ENCODE measurements around the gene FRYL. TPM values are rescaled to one million over a fixed set of nuclear protein-coding genes. Genes with fewer than 3 reads are reported as not detected.
A peak's percentile ranks its signal among the peaks of the same experiment; 100 is the strongest.

Gene FRYL
- total RNA-seq, 2 experiments from 2014 or later = 85.4 to 88.5 TPM

DNA sequence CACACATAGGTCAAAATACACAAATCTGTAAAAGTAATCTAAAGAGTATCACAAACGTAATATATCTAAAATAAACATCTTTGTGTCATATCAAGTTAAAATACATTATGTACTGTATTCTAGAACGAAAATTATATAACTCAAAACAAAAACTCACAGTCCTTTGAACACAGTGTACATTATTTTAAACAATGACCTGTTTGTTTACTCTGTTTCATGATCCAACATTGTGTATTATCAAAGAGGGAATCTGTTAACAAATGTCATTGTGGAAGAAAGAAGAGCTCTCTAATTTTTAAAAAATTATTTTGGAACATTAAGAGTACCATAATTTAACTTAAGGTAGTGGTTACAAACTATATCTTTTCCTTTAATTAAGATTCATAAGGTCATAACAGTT lies 144.1 kb downstream of the FRYL start:
- H3K27ac ChIP-seq (ENCODE audit: low read depth, low read length, poor library complexity, severe bottlenecking) = no peak overlapping the region
- no peak for DNase-seq (ENCODE audit: low spot score)
- TF ChIP-seq EZH2phosphoT487 (IDR thresholded peaks at IDR 0.05; ENCODE audit: borderline replicate concordance, low read depth, low read length) = no peak
- TF ChIP-seq, protein P1, sequence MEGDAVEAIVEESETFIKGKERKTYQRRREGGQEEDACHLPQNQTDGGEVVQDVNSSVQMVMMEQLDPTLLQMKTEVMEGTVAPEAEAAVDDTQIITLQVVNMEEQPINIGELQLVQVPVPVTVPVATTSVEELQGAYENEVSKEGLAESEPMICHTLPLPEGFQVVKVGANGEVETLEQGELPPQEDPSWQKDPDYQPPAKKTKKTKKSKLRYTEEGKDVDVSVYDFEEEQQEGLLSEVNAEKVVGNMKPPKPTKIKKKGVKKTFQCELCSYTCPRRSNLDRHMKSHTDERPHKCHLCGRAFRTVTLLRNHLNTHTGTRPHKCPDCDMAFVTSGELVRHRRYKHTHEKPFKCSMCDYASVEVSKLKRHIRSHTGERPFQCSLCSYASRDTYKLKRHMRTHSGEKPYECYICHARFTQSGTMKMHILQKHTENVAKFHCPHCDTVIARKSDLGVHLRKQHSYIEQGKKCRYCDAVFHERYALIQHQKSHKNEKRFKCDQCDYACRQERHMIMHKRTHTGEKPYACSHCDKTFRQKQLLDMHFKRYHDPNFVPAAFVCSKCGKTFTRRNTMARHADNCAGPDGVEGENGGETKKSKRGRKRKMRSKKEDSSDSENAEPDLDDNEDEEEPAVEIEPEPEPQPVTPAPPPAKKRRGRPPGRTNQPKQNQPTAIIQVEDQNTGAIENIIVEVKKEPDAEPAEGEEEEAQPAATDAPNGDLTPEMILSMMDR (conservative IDR thresholded peaks at IDR 0.05; ENCODE audit: low read length) = no peak
- CTCF ChIA-PET (ENCODE audit: unreplicated experiment) = no interaction called here
- no peak overlapping the region for H3K4me3 ChIP-seq (ENCODE audit: low read depth, low read length, poor library complexity, severe bottlenecking)
- H3K4me1 ChIP-seq (ENCODE audit: insufficient read depth, low read length, poor library complexity, severe bottlenecking) = peaks cover 20% of the 10 kb centered on the region
- H3K9me3 ChIP-seq (ENCODE audit: low read length) = no peaks in the 10 kb centered on the region
- POLR2A ChIA-PET = interaction anchor here (0.6 to 0.9 kb wide), 3 partner anchors 17 to 32 kb away, joined by 3 to 4 read pairs (median 3); no protein-coding TSS in a partner anchor
- no peaks in the 10 kb centered on the region for H3K9me2 ChIP-seq (ENCODE audit: insufficient read depth, low read length)
- peak overlapping the region; percentile 25; the same call in 1 of the 2 replicates for H3K4me2 ChIP-seq (ENCODE audit: low read length)
- peaks cover 18% of the 10 kb centered on the region; the same call in 1 of the 2 replicates for H3K79me2 ChIP-seq (ENCODE audit: insufficient read depth, low read depth, low read length)
- intact Hi-C loops (cut with micrococcal nuclease; ENCODE audit: unreplicated experiment) = no loop called here
- H3K36me3 ChIP-seq (ENCODE audit: insufficient read depth, low read length) = no peaks in the 10 kb centered on the region
- H2AFZ ChIP-seq (ENCODE audit: low read length) = no peak overlapping the region
- BruUV-seq (replicated peaks) = no TSS peak
- H4K20me1 ChIP-seq (ENCODE audit: insufficient read depth, low read length) = no peaks in the 10 kb centered on the region; the same call in 1 of the 2 replicates

DNA sequence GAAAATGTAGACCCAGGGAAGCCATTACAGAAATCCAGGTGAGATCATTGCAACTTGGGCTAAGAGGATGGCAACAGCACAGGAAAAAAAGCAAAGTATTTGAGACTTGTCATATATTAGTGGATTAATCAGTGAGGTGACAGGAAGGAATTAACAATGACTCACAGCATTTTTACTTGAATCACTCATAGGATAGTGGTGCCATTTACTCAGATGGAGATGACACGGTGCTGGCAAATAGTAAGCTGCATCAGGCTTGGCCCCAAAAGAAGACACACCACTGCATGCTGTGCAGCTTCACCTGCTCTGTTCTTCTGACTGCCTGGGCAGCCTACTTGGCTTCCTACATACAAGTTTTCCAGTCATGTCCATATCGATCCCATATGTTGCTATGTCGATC lies 144.8 kb downstream of the FRYL start:
- CTCF ChIA-PET (ENCODE audit: unreplicated experiment) = no interaction called here
- POLR2A ChIA-PET = interaction anchor here (0.8 to 0.9 kb wide), 3 partner anchors 10 to 22 kb away, joined by 3 to 5 read pairs (median 4); no protein-coding TSS in a partner anchor

More for the DNA sequence above, 144.8 kb downstream of the FRYL start:
- H2AFZ ChIP-seq (ENCODE audit: low read length) = no peak overlapping the region
- no peaks in the 10 kb centered on the region for H3K9me3 ChIP-seq (ENCODE audit: low read length)
- intact Hi-C loops (cut with micrococcal nuclease; ENCODE audit: unreplicated experiment) = no loop called here
- no peak for TF ChIP-seq EZH2phosphoT487 (IDR thresholded peaks at IDR 0.05; ENCODE audit: borderline replicate concordance, low read depth, low read length)
- TF ChIP-seq, protein P1 (conservative IDR thresholded peaks at IDR 0.05; ENCODE audit: low read length) = no peak
- H3K36me3 ChIP-seq (ENCODE audit: insufficient read depth, low read length) = no peaks in the 10 kb centered on the region
- H3K4me1 ChIP-seq (ENCODE audit: insufficient read depth, low read length, poor library complexity, severe bottlenecking) = peaks cover 20% of the 10 kb centered on the region
- H3K4me2 ChIP-seq (ENCODE audit: low read length) = peak overlapping the region; percentile 25
- no TSS peak for BruUV-seq (replicated peaks)
- H3K79me2 ChIP-seq (ENCODE audit: insufficient read depth, low read depth, low read length) = peaks cover 18% of the 10 kb centered on the region; the same call in 1 of the 2 replicates
- H3K9me2 ChIP-seq (ENCODE audit: insufficient read depth, low read length) = no peaks in the 10 kb centered on the region
- peak overlapping the region; percentile 31 for H3K27ac ChIP-seq (ENCODE audit: low read depth, low read length, poor library complexity, severe bottlenecking)
- no peaks in the 10 kb centered on the region; the same call in 1 of the 2 replicates for H4K20me1 ChIP-seq (ENCODE audit: insufficient read depth, low read length)
- DNase-seq (ENCODE audit: low spot score) = no peak
- no peak overlapping the region for H3K4me3 ChIP-seq (ENCODE audit: low read depth, low read length, poor library complexity, severe bottlenecking)

All from OCI-LY7 (cell line).